ENCODE measurements around the gene LRRC28.

LRRC28 gene

DNA sequence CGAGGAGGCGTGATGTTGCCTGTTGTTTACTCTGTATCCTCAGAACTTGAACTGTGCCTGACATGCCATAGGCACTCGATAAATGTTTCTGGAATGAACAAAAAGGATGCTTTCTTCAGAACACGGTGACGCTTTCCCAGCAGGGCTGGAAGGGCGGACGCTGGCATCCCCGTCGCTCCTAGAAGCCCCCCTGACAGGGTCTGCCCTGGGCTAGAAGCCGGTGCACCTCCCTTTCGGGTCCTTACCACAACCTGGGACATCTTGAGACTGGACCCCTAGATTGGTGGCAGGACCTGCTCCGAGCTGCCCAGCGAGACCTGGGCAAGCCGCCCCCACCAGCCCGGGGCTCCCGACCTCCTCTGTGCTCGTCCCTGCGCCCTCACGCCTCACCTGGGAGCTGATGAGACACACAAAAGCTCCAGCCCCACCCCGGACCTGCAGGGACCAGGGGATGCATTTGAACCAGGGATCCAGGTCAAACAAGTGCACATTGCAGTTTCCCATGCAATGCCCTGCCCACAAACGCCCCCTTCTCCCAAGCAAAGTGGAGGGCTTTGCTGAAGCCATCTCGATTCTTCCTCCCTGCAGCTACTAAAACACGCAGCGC, 183.3 kb downstream of the LRRC28 start:
- H3K4me3 ChIP-seq (ENCODE audit: low read length), result peak overlapping the region; percentile 23
- TF ChIP-seq CTCF (IDR thresholded peaks at IDR 0.05; ENCODE audit: insufficient read depth, low read depth, low read length, missing control alignments), result no peak
- no peak for DNase-seq (ENCODE audit: low read depth)

GRCh38 chr15:99435113-99435695, 183.9 kb downstream of the LRRC28 start:
- peak overlapping the region; percentile 23 for H3K4me3 ChIP-seq (ENCODE audit: low read length)
- DNase-seq (ENCODE audit: low read depth), result peak; percentile 71
- no peak for TF ChIP-seq CTCF (IDR thresholded peaks at IDR 0.05; ENCODE audit: insufficient read depth, low read depth, low read length, missing control alignments)

DNA sequence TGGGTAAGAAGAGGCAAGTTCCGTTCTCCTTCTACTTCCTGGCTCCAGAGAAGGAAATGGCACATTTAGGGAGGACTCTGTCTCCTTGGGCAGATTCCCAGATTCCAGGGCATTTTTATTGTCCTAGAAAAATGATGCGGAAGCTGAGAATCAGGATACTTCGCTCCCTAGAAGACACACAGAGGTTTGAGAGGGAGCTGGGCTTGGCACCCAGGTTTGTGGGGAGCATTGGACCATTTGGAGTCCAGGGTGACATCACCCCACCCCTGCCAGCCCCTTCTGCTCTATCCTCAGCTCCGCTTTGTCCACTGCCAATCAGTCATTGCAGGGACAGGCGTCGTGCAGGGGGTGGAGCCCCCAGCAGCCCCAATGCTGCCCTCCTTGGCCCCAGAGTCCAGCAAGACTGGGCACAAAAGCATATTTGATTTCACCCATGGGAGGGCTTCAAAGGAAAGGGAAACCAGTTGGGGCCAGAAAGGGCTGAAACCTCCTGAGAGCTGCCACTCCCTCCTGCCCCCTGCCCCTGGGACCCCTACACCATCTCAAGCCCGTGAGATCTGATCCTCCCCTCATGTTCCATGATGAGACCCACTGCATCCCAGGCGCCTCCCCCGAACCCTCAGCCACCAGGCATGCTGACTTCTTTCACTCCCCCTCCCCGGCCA, 184.7 kb downstream of the LRRC28 start:
- TF ChIP-seq CTCF (IDR thresholded peaks at IDR 0.05; ENCODE audit: insufficient read depth, low read depth, low read length, missing control alignments), result no peak
- H3K4me3 ChIP-seq (ENCODE audit: low read length), result no peak overlapping the region
- no peak for DNase-seq (ENCODE audit: low read depth)

DNA sequence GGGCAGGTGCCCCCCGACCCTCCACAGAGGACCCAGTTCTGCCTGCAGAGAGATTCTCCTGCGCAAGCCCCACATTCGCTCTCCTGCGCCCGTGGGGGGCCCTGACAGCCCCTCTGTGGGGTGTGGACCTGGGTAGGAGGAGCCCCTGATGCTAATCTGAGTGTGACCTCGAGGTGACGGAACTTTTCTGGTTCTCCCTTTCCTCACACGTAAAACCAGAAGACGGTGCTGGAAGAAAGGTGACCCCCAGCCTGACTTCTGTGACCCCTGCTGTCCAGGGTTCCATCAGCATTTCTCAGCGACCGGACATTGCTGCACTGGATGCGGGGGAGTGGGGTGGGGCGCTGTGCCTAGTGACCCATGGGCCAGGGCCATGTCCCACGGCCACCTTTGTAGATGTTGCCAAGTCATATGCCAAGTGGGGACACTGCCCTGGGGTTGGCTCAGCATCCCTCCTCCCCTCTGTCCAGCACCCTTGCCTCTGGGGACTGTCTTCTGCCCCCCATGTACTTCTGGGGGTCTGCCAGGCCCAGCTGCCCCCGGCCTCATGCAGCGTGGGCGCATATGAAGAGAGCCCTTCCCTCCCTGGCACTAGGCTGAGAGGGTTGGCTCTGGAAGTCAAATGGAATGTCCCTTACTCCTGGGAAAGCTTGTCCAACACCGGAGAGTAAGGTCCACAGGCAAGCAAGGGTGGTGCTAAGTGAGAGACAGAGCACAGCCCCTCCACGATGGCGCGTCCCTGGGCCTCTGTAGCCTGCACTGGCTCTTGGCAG, 185.4 kb downstream of the LRRC28 start:
- no peak for TF ChIP-seq CTCF (IDR thresholded peaks at IDR 0.05; ENCODE audit: insufficient read depth, low read depth, low read length, missing control alignments)
- H3K4me3 ChIP-seq (ENCODE audit: low read length), result no peak overlapping the region
- DNase-seq (ENCODE audit: low read depth), result no peak

- H3K4me3 ChIP-seq (ENCODE audit: low read length), result no peak overlapping the region
- no peak for TF ChIP-seq CTCF (IDR thresholded peaks at IDR 0.05; ENCODE audit: insufficient read depth, low read depth, low read length, missing control alignments)
- DNase-seq (ENCODE audit: low read depth), result no peak
Measured at GRCh38 chr15:99437315-99438223, 186.3 kb downstream of the LRRC28 start.

DNA sequence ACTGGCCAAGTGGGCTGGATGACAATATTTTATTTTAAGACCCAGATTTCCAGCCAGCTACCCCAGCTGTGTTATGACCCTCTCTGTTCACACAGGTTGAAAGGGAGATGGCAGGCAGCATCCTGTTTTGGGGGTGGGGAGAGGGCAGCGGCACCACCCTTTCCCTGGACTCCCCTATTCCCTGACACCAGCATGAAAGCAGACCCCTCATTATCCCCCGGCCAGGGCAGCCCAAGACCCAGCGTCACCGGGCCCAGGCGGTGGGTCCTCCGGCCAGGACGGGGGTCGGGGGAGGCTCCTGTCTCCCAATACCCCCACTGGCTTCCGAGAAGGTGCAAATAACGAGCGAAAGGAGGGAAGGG, 186.9 kb downstream of the LRRC28 start:
- TF ChIP-seq CTCF (IDR thresholded peaks at IDR 0.05; ENCODE audit: insufficient read depth, low read depth, low read length, missing control alignments), result no peak
- no peak for DNase-seq (ENCODE audit: low read depth)
- H3K4me3 ChIP-seq (ENCODE audit: low read length), result no peak overlapping the region

Data from epithelial cell of esophagus (primary cell).